ENCODE results near the gene KRTAP3-3. TPM values are rescaled to one million over a fixed set of nuclear protein-coding genes. Genes with fewer than 3 reads are reported as not detected.

The KRTAP3-3 gene
- total and polyA plus RNA-seq, 4 experiments from 2014 or later = not detected

DNA sequence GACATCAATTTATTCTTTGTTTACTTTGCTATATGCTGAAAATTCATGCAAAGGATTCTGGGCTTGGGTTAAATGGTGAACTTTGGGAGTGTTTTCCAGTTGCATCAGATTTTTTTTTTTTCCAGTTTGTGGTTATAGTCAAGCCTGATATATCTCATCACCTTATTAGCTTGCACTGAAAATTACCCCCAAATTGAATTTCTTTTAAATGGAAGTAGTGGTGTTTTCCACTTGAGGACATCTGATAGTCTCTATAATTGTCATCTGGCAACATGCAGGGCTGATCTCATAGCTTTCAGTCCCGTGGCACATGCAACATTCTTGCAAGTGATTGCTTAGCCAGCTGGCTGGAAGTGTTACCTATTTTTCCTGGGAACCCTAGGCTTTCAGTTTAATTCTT is 19.6 kb upstream of the KRTAP3-3 start:
- H3K27me3 Mint-ChIP-seq = peaks cover 5 to 7% of the 10 kb centered on the region in 2 donors
- ChIA-PET CTCF (ENCODE audit: partially characterized antibody) (interaction anchor here (0.7 to 0.9 kb wide), 2 partner anchors 10 to 649 kb away, joined by 3 read pairs; no protein-coding TSS in a partner anchor), POLR2A (ENCODE audit: partially characterized antibody) (no interaction called here)

DNA sequence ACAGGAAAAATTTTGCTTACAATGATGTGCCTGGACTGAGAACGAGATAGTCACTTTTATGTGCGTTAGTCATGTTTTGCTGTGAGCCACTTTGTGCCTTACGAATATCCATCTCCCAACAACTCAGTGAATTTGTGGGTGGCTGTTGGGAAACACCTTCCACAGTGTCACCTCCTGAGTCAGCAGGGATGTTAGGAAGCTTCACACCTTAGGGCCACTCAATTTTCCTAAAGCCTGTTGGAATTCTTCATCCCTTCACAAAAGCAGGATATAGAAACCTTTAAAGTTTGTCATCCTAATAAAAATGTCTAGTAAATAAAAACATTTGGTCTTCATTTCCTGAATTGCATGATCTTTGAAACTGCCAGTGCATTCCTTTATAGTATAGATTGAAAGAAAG is 19.2 kb upstream of the KRTAP3-3 start:
- no peak overlapping the region for H3K27ac ChIP-seq (ENCODE audit: low read depth, low read length)
- H3K27ac Mint-ChIP-seq = no peak overlapping the region
- no peaks in the 10 kb centered on the region for H3K36me3 Mint-ChIP-seq
- H3K4me3 ChIP-seq (ENCODE audit: low read length in 2 of 2) = no peak overlapping the region
- intact Hi-C loops (cut with micrococcal nuclease) = no loop called here
- CTCF ChIA-PET (ENCODE audit: partially characterized antibody) = no interaction called here
- POLR2A ChIA-PET (ENCODE audit: partially characterized antibody) = no interaction called here
- H3K27me3 ChIP-seq (ENCODE audit: insufficient read depth, low read length) = no peaks in the 10 kb centered on the region
- no peaks in the 10 kb centered on the region for H3K4me1 ChIP-seq (ENCODE audit: insufficient read depth, low read length)
- peaks cover 0 to 2% (median 0%) of the 10 kb centered on the region in 8 donors for H3K9me3 Mint-ChIP-seq
- no peaks in the 10 kb centered on the region for H3K36me3 ChIP-seq (ENCODE audit: insufficient read depth, low read length)
- no peak overlapping the region for H3K4me3 Mint-ChIP-seq
- H3K4me1 Mint-ChIP-seq = no peaks in the 10 kb centered on the region
- DNase-seq = no peak
- H3K27me3 Mint-ChIP-seq = peaks cover 5 to 7% of the 10 kb centered on the region in 2 donors
- H3K9me3 ChIP-seq (ENCODE audit: control insufficient read depth in 1 of 2, low read length in 2 of 2) = no peaks in the 10 kb centered on the region

More for the DNA sequence above, 19.6 kb upstream of the KRTAP3-3 start:
- Histone ChIP-seq H3K36me3 (ENCODE audit: insufficient read depth, low read length) (no peaks in the 10 kb centered on the region), H3K27ac (ENCODE audit: low read depth, low read length) (no peak overlapping the region), H3K9me3 (ENCODE audit: control insufficient read depth in 1 of 2, low read length in 2 of 2) (no peaks in the 10 kb centered on the region), H3K27me3 (ENCODE audit: insufficient read depth, low read length) (no peaks in the 10 kb centered on the region), H3K4me1 (ENCODE audit: insufficient read depth, low read length) (no peaks in the 10 kb centered on the region), H3K4me3 (ENCODE audit: low read length in 2 of 2) (no peak overlapping the region)
- DNase-seq = no peak
- intact Hi-C loops (cut with micrococcal nuclease) = no loop called here
- Mint-ChIP-seq H3K9me3 (peaks cover 0 to 2% (median 0%) of the 10 kb centered on the region in 8 donors), H3K36me3 (no peaks in the 10 kb centered on the region), H3K27ac (no peak overlapping the region), H3K4me3 (no peak overlapping the region), H3K4me1 (no peaks in the 10 kb centered on the region)

DNA sequence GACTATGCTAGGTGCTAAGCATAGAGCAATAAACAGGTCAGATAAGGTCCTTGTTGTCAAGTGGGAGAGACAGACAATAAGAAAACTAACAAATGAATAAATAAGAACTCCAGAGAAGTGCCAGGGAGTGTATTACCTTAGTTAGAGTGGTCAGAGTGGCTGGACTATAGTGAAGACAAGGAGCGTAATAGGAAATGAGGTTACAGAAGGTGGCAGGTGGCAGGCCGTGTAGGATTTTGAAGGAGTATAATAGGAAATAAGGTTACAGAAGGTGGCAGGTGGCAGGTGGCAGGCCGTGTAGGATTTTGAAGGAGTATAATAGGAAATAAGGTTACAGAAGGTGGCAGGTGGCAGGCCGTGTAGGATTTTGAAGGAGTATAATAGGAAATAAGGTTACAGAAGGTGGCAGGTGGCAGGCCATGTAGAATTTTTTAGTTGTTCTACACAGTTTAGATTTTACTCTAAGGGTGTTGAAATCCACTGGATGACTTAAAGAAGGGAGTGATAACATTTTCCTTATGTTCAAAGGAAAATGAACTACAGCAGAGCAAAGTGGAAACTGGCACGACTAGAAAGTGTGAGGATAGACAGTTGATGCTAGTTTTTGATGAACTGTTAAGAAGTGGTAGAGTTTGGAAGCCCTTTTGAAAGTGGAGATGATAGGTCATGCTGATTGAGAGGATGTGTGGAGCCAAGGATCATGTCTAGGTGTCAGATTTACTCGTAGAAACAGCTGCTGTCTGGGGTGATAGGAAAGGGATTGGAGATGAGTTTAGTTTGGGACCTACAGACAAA is 18.6 kb upstream of the KRTAP3-3 start:
- H3K36me3 Mint-ChIP-seq = no peaks in the 10 kb centered on the region
- no peak for DNase-seq
- H3K36me3 ChIP-seq (ENCODE audit: insufficient read depth, low read length) = no peaks in the 10 kb centered on the region
- no peaks in the 10 kb centered on the region for H3K27me3 ChIP-seq (ENCODE audit: insufficient read depth, low read length)
- H3K4me1 Mint-ChIP-seq = no peaks in the 10 kb centered on the region
- H3K4me3 Mint-ChIP-seq = no peak overlapping the region
- ChIA-PET CTCF (ENCODE audit: partially characterized antibody) (no interaction called here), POLR2A (ENCODE audit: partially characterized antibody) (no interaction called here)
- no peak overlapping the region for H3K27ac ChIP-seq (ENCODE audit: low read depth, low read length)
- no peaks in the 10 kb centered on the region for H3K4me1 ChIP-seq (ENCODE audit: insufficient read depth, low read length)
- intact Hi-C loops (cut with micrococcal nuclease) = no loop called here
- peaks cover 5 to 7% of the 10 kb centered on the region in 2 donors for H3K27me3 Mint-ChIP-seq
- no peak overlapping the region for H3K27ac Mint-ChIP-seq
- no peaks in the 10 kb centered on the region for H3K9me3 ChIP-seq (ENCODE audit: control insufficient read depth in 1 of 2, low read length in 2 of 2)
- H3K9me3 Mint-ChIP-seq = peaks cover 0 to 2% (median 0%) of the 10 kb centered on the region in 8 donors
- H3K4me3 ChIP-seq (ENCODE audit: low read length in 2 of 2) = no peak overlapping the region

DNA sequence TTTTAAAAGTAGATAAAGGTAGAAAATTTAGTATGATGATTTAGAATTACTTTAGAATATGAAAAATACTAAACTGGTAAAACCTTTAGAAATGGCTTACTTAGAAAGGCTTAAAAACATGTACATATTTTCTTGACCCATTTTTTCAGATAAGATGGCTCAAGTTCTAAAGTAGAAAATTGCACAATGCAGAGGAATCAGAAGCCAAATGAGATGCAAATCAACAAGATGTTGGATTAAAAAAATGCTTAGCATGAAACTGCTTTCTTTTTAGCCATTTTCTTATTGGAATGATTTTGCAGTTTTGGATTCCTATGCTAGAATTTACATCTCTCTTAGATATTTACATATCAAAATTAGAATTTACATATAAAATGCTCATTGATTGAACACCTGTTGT is 16.5 kb upstream of the KRTAP3-3 start:
- Mint-ChIP-seq H3K9me3 (no peaks in the 10 kb centered on the region), H3K4me3 (no peak overlapping the region), H3K36me3 (no peaks in the 10 kb centered on the region), H3K27me3 (peaks cover 1 to 7% of the 10 kb centered on the region in 2 donors), H3K4me1 (no peaks in the 10 kb centered on the region), H3K27ac (no peak overlapping the region)
- Histone ChIP-seq H3K4me1 (ENCODE audit: insufficient read depth, low read length) (no peaks in the 10 kb centered on the region), H3K9me3 (ENCODE audit: control insufficient read depth in 1 of 2, low read length in 2 of 2) (no peaks in the 10 kb centered on the region), H3K4me3 (ENCODE audit: low read length in 2 of 2) (no peak overlapping the region), H3K36me3 (ENCODE audit: insufficient read depth, low read length) (no peaks in the 10 kb centered on the region), H3K27ac (ENCODE audit: low read depth, low read length) (no peak overlapping the region), H3K27me3 (ENCODE audit: insufficient read depth, low read length) (no peaks in the 10 kb centered on the region)
- CTCF ChIA-PET (ENCODE audit: partially characterized antibody) = no interaction called here
- intact Hi-C loops (cut with micrococcal nuclease) = no loop called here
- no peak for DNase-seq
- POLR2A ChIA-PET (ENCODE audit: partially characterized antibody) = no interaction called here

DNA sequence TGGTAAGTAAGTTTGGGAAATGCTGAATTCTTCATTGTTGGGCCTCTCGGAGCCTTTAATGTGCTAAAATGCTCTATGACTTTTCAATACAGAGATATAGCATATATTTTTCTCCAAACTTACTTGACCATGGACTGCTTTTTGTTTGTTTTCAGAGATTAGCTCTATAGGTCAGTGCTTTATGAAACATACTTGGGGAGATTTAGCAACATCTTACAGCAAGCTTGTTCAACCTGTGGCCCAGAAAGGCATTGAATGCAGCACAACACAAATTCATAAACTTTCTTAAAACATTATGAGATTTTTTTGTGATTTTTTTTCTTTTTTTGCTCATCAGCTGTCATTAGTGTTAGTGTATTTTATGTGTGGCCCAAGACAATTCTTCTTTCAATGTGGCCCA is 16.0 kb upstream of the KRTAP3-3 start:
- peaks cover under 1 to 4% of the 10 kb centered on the region in 2 donors for H3K27me3 Mint-ChIP-seq
- no peaks in the 10 kb centered on the region for H3K4me1 ChIP-seq (ENCODE audit: insufficient read depth, low read length)
- ChIA-PET CTCF (ENCODE audit: partially characterized antibody) (no interaction called here), POLR2A (ENCODE audit: partially characterized antibody) (no interaction called here)
- no peaks in the 10 kb centered on the region for H3K36me3 ChIP-seq (ENCODE audit: insufficient read depth, low read length)
- intact Hi-C loops (cut with micrococcal nuclease) = no loop called here
- no peak overlapping the region for H3K27ac Mint-ChIP-seq
- H3K4me3 ChIP-seq (ENCODE audit: low read length in 2 of 2) = no peak overlapping the region
- H3K9me3 Mint-ChIP-seq = no peaks in the 10 kb centered on the region
- no peak for DNase-seq
- no peaks in the 10 kb centered on the region for H3K4me1 Mint-ChIP-seq
- no peak overlapping the region for H3K27ac ChIP-seq (ENCODE audit: low read depth, low read length)
- H3K27me3 ChIP-seq (ENCODE audit: insufficient read depth, low read length) = no peaks in the 10 kb centered on the region
- no peak overlapping the region for H3K4me3 Mint-ChIP-seq
- no peaks in the 10 kb centered on the region for H3K9me3 ChIP-seq (ENCODE audit: control insufficient read depth in 1 of 2, low read length in 2 of 2)
- no peaks in the 10 kb centered on the region for H3K36me3 Mint-ChIP-seq

DNA sequence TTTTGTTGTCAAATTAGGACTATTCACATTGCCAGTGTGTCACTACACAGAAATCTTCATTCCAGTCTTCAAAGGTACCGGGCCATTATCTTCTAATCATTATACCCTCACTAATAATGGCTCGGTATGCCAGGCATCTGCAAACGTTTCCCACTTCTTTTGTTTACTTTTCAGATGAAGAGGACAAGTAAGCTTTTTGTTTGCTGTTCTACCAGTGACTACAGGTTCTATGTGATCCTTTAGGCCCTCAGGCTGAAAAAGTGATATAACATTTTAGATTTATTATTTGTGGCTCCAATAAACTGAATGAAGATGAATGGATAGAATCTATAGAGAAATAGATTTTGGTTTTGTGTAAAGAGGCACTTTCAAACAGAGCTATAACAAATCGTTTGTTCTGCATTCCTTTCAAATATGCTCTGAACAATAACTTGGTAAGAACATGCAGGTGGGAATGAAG is 15.4 kb upstream of the KRTAP3-3 start:
- Mint-ChIP-seq H3K27ac (no peak overlapping the region), H3K4me1 (no peaks in the 10 kb centered on the region), H3K9me3 (no peaks in the 10 kb centered on the region), H3K4me3 (no peak overlapping the region), H3K27me3 (peaks cover 2 to 4% of the 10 kb centered on the region in 2 donors), H3K36me3 (no peaks in the 10 kb centered on the region)
- POLR2A ChIA-PET (ENCODE audit: partially characterized antibody) = no interaction called here
- no peak overlapping the region for H3K27ac ChIP-seq (ENCODE audit: low read depth, low read length)
- no peaks in the 10 kb centered on the region for H3K4me1 ChIP-seq (ENCODE audit: insufficient read depth, low read length)
- no peak overlapping the region for H3K4me3 ChIP-seq (ENCODE audit: low read length in 2 of 2)
- intact Hi-C loops (cut with micrococcal nuclease) = no loop called here
- no peak for DNase-seq
- H3K36me3 ChIP-seq (ENCODE audit: insufficient read depth, low read length) = no peaks in the 10 kb centered on the region
- H3K9me3 ChIP-seq (ENCODE audit: control insufficient read depth in 1 of 2, low read length in 2 of 2) = no peaks in the 10 kb centered on the region
- CTCF ChIA-PET (ENCODE audit: partially characterized antibody) = no interaction called here
- no peaks in the 10 kb centered on the region for H3K27me3 ChIP-seq (ENCODE audit: insufficient read depth, low read length)

DNA sequence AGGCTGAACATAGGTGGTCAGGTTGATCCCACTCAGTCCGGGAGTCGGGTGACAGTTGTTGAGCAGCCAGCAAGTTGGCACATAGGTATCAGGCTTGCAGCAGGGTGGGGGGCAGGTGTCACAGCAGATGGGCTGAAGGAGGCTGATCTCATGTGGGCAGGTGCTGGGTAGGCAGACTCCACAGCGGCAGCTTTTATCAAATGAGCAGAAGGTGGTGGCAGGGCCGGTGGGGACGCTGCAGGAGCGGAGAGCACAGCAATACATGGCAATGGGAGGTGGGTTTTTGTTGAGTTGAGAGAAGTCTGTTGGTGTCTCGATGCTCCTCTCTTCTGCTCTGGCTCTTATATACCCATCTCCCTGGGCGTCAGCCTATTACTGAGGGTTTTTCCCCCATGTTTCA is 14.8 kb upstream of the KRTAP3-3 start, which contains the start of gene KRTAP3-1:
KRTAP3-1 (minus strand) TSS at position 318 of the 400 bp plus-strand sequence; CDS start at position 264, 54 bp downstream.
- Histone ChIP-seq H3K9me3 (ENCODE audit: control insufficient read depth in 1 of 2, low read length in 2 of 2) (no peaks in the 10 kb centered on the region), H3K27me3 (ENCODE audit: insufficient read depth, low read length) (no peaks in the 10 kb centered on the region), H3K4me1 (ENCODE audit: insufficient read depth, low read length) (no peaks in the 10 kb centered on the region), H3K36me3 (ENCODE audit: insufficient read depth, low read length) (no peaks in the 10 kb centered on the region), H3K4me3 (ENCODE audit: low read length in 2 of 2) (no peak within 1 kb of the TSS), H3K27ac (ENCODE audit: low read depth, low read length) (no peak within 1 kb of the TSS)
- Mint-ChIP-seq H3K4me1 (no peaks in the 10 kb centered on the region), H3K4me3 (no peak within 1 kb of the TSS), H3K27ac (no peak within 1 kb of the TSS), H3K36me3 (no peaks in the 10 kb centered on the region), H3K9me3 (no peaks in the 10 kb centered on the region), H3K27me3 (peaks cover 5 to 6% of the 10 kb centered on the region in 2 donors)
- ChIA-PET CTCF (ENCODE audit: partially characterized antibody) (no interaction called here), POLR2A (ENCODE audit: partially characterized antibody) (no interaction called here)
- no peak for DNase-seq
- intact Hi-C loops (cut with micrococcal nuclease) = no loop called here

All from CD4-positive, alpha-beta memory T cell (primary cell).